Parathyroid adenoma (tissue), 2 donors: ENCODE results near the gene TBXAS1.

Experiments
- H2AFZ ChIP-seq: fragments of 300-600 bp; sonication (generic); one replicate; pipeline ENCODE4 v1.7.0; 2017; ENCODE audit warnings: antibody characterized with exemption, mild to moderate bottlenecking
- H3K27ac ChIP-seq: fragments of 300-600 bp; sonication (generic); one replicate; pipeline ENCODE4 v1.7.0; 2017
- H3K27me3 ChIP-seq: fragments of 300-600 bp; sonication (generic); one replicate; pipeline ENCODE4 v1.7.0; 2017; ENCODE audit warnings: low read length; ENCODE audit not compliant: control insufficient read depth, insufficient read depth
- H3K36me3 ChIP-seq: fragments of 300-600 bp; sonication (generic); one replicate; pipeline ENCODE4 v1.7.0; 2017; ENCODE audit warnings: low read length; ENCODE audit not compliant: control insufficient read depth, insufficient read depth
- H3K4me1 ChIP-seq: fragments of 300-600 bp; sonication (generic); one replicate; pipeline ENCODE4 v1.7.0; 2017; ENCODE audit warnings: control low read depth
- H3K4me2 ChIP-seq: fragments of 300-600 bp; sonication (generic); one replicate; pipeline ENCODE4 v1.7.0; 2017; ENCODE audit warnings: low read length
- H3K4me3 ChIP-seq: fragments of 300-600 bp; sonication (generic); one replicate; pipeline ENCODE4 v1.7.0; 2017; ENCODE audit warnings: low read depth, low read length
- H3K79me2 ChIP-seq: fragments of 300-600 bp; sonication (generic); one replicate; pipeline ENCODE4 v1.7.0; 2017; ENCODE audit warnings: control low read depth
- H3K9ac ChIP-seq: fragments of 300-600 bp; sonication (generic); one replicate; pipeline ENCODE4 v1.7.0; 2017; ENCODE audit warnings: mild to moderate bottlenecking
- H3K9me3 ChIP-seq: fragments of 300-600 bp; sonication (generic); one replicate; pipeline ENCODE4 v1.7.0; 2017; ENCODE audit warnings: low read length; ENCODE audit not compliant: control insufficient read depth
- CTCF ChIP-seq: fragments of 300-600 bp; sonication (generic); IDR thresholded peaks from one replicate; pipeline ENCODE4 v1.7.0; 2017; ENCODE audit warnings: antibody characterized with exemption, mild to moderate bottlenecking
- donor health status: primary hyperparathyroidism.

TBXAS1 gene

DNA sequence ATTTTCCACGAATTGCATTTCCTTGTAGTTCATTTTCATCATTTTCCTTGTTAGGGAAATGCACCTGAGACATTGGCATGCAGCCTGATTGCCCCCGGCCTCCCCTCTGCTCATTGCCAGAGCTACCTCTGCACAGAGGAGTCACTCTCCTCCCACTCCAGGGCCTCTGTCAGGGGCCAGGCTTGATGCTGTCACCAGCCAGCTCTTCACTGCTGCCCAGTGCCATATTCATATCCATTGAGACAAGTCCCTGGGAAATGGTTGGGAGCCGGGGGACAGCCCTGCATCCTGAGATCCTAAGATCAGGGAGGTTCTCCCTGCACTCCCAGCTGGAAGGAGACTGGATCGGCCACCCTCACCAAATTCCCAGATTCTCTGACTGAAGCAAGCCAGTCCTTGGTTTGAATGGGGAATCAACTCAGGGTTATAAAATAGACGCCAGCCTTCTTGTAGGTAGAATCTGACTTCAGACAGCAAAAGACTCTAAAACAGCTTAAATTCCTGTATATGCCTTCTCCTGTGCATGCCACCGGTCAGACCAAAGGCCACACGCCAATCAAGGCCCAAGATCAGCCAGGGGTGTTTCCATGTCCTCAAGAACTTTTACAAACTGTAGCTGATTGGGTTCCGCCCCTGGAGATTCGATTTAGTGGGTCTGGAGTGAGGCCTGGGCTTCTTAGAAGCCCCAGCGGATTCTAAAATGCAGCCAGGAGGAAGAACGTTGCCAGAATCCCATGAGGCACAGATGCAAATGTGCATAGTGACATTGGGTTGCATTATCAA, 147.2 kb downstream of the TBXAS1 start:
- Histone ChIP-seq H3K79me2 (no peaks in the 10 kb centered on the region), H3K4me3 (no peak overlapping the region), H3K9ac (no peak overlapping the region), H3K27ac (no peak overlapping the region), H3K36me3 (no peaks in the 10 kb centered on the region), H3K4me1 (peaks cover 15% of the 10 kb centered on the region), H3K4me2 (no peak overlapping the region), H3K9me3 (no peaks in the 10 kb centered on the region), H2AFZ (no peak overlapping the region), H3K27me3 (no peaks in the 10 kb centered on the region)
- TF ChIP-seq CTCF = no peak

DNA sequence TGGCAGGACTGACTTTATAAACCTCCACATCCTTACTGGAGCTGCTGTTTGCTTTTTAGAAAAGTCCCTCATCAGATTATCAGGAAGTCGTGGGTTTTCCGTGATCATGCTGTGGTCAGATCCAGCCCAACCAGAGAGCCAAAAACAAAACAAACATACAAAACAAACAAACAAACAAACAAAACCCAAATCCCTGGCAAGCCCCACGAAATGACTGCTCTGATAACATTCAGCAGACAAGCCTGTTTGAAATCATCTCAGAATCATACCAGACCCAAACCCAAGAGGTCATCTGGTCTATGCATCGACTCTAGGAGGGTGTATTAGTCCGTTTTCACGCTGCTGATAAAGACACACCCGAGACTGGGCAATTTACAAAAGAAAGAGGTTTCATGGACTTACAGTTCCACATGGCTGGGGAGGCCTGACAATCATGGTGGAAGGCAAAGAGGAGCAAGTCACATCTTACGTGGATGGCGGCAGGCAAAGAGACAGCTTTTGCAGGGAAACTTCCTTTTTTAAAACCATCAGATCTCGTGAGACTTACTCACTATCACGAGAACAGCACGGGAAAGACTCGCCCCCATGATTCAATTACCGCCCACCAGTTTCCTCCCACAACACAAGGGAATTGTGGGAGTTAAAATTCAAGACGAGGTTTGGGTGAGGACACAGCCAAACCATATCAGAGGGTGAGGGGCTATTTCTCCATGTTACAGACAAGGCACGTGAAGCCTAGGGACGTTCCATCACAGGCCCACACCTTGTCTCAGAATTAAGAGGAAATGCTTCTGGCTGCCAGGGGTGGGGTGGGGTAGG, 148.0 kb downstream of the TBXAS1 start:
- Histone ChIP-seq H2AFZ (no peak overlapping the region), H3K27me3 (no peaks in the 10 kb centered on the region), H3K79me2 (no peaks in the 10 kb centered on the region), H3K4me1 (peaks cover 15% of the 10 kb centered on the region), H3K36me3 (no peaks in the 10 kb centered on the region), H3K4me2 (no peak overlapping the region), H3K9me3 (no peaks in the 10 kb centered on the region), H3K27ac (no peak overlapping the region), H3K4me3 (no peak overlapping the region), H3K9ac (no peak overlapping the region)
- no peak for TF ChIP-seq CTCF

- Histone ChIP-seq H3K9ac (no peak overlapping the region), H3K4me2 (no peak overlapping the region), H3K36me3 (no peaks in the 10 kb centered on the region), H2AFZ (no peak overlapping the region), H3K4me1 (peaks cover 5% of the 10 kb centered on the region), H3K9me3 (no peaks in the 10 kb centered on the region), H3K27me3 (no peaks in the 10 kb centered on the region), H3K79me2 (no peaks in the 10 kb centered on the region), H3K4me3 (no peak overlapping the region), H3K27ac (no peak overlapping the region)
- no peak for TF ChIP-seq CTCF
Observed at GRCh38 chr7:139981511-139981895, 152.4 kb downstream of the TBXAS1 start.

DNA sequence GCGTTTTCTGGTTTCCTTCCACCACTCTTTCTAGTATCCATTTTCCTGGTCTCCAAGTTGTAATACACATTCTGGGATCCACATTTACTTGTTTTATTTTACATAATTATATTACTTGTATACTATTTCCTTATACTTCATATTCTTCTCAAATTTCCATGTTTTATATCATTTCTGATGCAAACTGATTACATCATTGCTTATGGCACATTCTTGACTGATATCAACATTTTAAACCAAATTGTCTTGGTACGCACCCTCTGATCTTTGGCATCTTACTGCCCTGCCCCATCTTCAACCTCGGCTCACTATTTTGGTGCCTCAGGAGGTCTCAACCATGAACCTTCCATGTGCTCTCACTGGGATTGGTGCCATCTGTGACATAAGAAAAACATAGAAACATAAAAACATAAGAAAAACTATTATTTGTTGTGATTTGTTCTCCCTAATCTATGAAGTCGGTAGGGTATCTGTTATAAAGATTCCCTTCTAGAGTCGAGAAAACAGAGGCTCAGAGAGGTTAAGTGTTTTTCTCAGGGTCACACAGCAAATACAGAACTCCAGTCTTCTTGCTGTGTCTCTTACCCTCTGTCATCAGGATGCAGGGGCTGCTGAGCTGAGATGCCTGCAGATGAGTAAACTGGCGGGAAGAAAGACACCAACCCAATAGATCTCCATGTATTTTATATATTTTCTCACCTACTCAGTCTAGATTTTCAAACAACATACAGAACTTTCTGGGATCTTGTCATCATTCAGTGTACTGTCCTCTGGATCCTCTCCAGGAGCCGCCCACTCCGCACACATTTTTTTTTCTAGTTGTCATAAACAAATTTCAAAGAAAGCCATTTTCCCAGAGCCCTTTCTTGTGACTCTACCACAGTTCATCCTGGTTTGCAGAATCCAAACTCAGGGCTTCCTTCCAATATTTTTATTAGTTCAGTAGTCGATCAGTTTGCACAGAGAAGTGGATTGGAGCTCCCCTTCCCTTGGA, 154.2 kb downstream of the TBXAS1 start:
- Histone ChIP-seq H3K4me2 (no peak overlapping the region), H3K4me1 (peaks cover 5% of the 10 kb centered on the region), H3K4me3 (no peak overlapping the region), H3K27me3 (no peaks in the 10 kb centered on the region), H3K79me2 (no peaks in the 10 kb centered on the region), H2AFZ (no peak overlapping the region), H3K27ac (no peak overlapping the region), H3K36me3 (no peaks in the 10 kb centered on the region), H3K9ac (no peak overlapping the region), H3K9me3 (no peaks in the 10 kb centered on the region)
- TF ChIP-seq CTCF = no peak
